Measurements from ENCODE around the gene LRRC9.

- TF ChIP-seq POLR2A (IDR thresholded peaks at IDR 0.05) (no peak), CTCF (IDR thresholded peaks at IDR 0.05) (no peak)
These were observed 84.0 kb downstream of the LRRC9 start for GRCh38 chr14:60003991-60004390.
